Breast epithelium (tissue), 3 donors: ENCODE data around the gene FIG4.

Experiments used
- POLR2AphosphoS5 ChIP-seq, 3 donors: sonication (generic); formaldehyde crosslinking; IDR thresholded peaks; one replicate each; pipeline ENCODE4 v1.6.1; 2017; ENCODE audit warnings: antibody characterized with exemption in 3 of 3
- TF ChIP-seq, protein P1 (sequence below), 3 donors: fragments of 450-650 bp; IDR thresholded peaks; one replicate each; pipeline ENCODE4 v1.5.1; 2016 to 2017; ENCODE audit warnings: antibody characterized with exemption in 3 of 3, mild to moderate bottlenecking in 3 of 3, moderate library complexity in 3 of 3

DNA sequence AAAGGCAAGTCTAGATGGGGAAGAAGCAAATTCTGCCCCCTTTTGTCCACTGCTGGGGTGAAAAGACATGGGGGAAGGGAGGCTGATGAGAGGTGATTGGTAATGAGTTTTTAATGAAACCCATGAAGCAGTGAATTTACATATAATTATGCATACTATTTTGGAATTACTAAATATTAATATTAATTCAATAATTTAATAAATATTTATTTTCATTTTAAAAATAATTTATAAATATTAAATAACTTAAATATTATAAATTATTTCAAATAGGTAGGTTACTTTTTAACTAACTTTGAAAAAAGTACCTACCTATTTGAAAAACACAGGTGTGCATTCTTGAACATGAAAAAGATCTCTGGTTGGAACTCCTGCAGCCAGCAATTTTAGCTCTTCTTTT lies 148.9 kb downstream of the FIG4 start:
- TF ChIP-seq, protein P1, sequence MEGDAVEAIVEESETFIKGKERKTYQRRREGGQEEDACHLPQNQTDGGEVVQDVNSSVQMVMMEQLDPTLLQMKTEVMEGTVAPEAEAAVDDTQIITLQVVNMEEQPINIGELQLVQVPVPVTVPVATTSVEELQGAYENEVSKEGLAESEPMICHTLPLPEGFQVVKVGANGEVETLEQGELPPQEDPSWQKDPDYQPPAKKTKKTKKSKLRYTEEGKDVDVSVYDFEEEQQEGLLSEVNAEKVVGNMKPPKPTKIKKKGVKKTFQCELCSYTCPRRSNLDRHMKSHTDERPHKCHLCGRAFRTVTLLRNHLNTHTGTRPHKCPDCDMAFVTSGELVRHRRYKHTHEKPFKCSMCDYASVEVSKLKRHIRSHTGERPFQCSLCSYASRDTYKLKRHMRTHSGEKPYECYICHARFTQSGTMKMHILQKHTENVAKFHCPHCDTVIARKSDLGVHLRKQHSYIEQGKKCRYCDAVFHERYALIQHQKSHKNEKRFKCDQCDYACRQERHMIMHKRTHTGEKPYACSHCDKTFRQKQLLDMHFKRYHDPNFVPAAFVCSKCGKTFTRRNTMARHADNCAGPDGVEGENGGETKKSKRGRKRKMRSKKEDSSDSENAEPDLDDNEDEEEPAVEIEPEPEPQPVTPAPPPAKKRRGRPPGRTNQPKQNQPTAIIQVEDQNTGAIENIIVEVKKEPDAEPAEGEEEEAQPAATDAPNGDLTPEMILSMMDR (IDR thresholded peaks at IDR 0.05): no peak
- TF ChIP-seq POLR2AphosphoS5 (IDR thresholded peaks at IDR 0.05): no peak
